AG04449 (cell line): ENCODE measurements around the gene RUFY3.

ENCODE experiments used
- CTCF ChIA-PET: fragments of 350-600 bp; formaldehyde crosslinking; extraction: SDS; loops from one replicate; lab custom pipeline; 2021; ENCODE audit warnings: antibody characterized with exemption; lab: Yijun Ruan, JAX
- POLR2A ChIA-PET: fragments of 400-600, 350-600 bp; formaldehyde crosslinking; extraction: SDS; loops from one replicate; lab custom pipeline; 2020; ENCODE audit warnings: antibody characterized with exemption, inconsistent platforms; lab: Yijun Ruan, JAX
- DNase-seq: peaks from one replicate; pipeline ENCODE4 v3.0.0-alpha.2; 2010; ENCODE audit warnings: low read depth, low spot score
- H3K4me3 ChIP-seq: 2 replicates; pipeline ENCODE4 v1.5.1; 2011; ENCODE audit warnings: low read depth, mild to moderate bottlenecking, control low read depth, low read length
- TF ChIP-seq, protein P1 (sequence below): IDR thresholded peaks from one replicate; pipeline ENCODE4 v1.5.1; 2011; ENCODE audit warnings: mild to moderate bottlenecking, moderate library complexity, low read length, control low read depth, inconsistent platforms; ENCODE audit not compliant: insufficient read depth; ENCODE audit errors: missing control alignments

Gene RUFY3, protein sequence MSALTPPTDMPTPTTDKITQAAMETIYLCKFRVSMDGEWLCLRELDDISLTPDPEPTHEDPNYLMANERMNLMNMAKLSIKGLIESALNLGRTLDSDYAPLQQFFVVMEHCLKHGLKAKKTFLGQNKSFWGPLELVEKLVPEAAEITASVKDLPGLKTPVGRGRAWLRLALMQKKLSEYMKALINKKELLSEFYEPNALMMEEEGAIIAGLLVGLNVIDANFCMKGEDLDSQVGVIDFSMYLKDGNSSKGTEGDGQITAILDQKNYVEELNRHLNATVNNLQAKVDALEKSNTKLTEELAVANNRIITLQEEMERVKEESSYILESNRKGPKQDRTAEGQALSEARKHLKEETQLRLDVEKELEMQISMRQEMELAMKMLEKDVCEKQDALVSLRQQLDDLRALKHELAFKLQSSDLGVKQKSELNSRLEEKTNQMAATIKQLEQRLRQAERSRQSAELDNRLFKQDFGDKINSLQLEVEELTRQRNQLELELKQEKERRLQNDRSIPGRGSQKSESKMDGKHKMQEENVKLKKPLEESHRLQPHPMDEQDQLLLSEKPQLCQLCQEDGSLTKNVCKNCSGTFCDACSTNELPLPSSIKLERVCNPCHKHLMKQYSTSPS

GRCh38 chr4:70721747-70722146 lies at the start of gene RUFY3:
Gene RUFY3, plus strand, starts transcription at chr4:70721964. Its CDS starts 610 bp downstream, at chr4:70722574.
- peak within 1 kb of the TSS; percentile 70 for H3K4me3 ChIP-seq
- TF ChIP-seq, protein P1, sequence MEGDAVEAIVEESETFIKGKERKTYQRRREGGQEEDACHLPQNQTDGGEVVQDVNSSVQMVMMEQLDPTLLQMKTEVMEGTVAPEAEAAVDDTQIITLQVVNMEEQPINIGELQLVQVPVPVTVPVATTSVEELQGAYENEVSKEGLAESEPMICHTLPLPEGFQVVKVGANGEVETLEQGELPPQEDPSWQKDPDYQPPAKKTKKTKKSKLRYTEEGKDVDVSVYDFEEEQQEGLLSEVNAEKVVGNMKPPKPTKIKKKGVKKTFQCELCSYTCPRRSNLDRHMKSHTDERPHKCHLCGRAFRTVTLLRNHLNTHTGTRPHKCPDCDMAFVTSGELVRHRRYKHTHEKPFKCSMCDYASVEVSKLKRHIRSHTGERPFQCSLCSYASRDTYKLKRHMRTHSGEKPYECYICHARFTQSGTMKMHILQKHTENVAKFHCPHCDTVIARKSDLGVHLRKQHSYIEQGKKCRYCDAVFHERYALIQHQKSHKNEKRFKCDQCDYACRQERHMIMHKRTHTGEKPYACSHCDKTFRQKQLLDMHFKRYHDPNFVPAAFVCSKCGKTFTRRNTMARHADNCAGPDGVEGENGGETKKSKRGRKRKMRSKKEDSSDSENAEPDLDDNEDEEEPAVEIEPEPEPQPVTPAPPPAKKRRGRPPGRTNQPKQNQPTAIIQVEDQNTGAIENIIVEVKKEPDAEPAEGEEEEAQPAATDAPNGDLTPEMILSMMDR: no peak
- peak; percentile 84 for DNase-seq
- POLR2A ChIA-PET: interaction anchor here (0.8 kb wide), 1 partner anchor 13 kb away, joined by 3 read pairs; no protein-coding TSS in a partner anchor
- CTCF ChIA-PET: interaction anchor here (1.4 to 1.5 kb wide), 2 partner anchors 18 to 33 kb away, joined by 4 to 6 read pairs; partner anchors contain the start of gene UTP3

- TF ChIP-seq, protein P1: no peak
- ChIA-PET CTCF (interaction anchor here (1.3 to 1.9 kb wide), 2 partner anchors 13 to 22 kb away, joined by 3 to 7 read pairs; no protein-coding TSS in a partner anchor), POLR2A (no interaction called here)
- DNase-seq: no peak
- H3K4me3 ChIP-seq: no peak overlapping the region
Observed at GRCh38 chr4:70674191-70674590, 47.6 kb upstream of the RUFY3 start.

- CTCF ChIA-PET: interaction anchor here (1.9 kb wide), 1 partner anchor 13 kb away, joined by 7 read pairs; no protein-coding TSS in a partner anchor
- TF ChIP-seq, protein P1: no peak
- no peak for DNase-seq
- POLR2A ChIA-PET: no interaction called here
- no peak overlapping the region for H3K4me3 ChIP-seq
Observed at GRCh38 chr4:70674731-70675130, 47.0 kb upstream of the RUFY3 start.

DNA sequence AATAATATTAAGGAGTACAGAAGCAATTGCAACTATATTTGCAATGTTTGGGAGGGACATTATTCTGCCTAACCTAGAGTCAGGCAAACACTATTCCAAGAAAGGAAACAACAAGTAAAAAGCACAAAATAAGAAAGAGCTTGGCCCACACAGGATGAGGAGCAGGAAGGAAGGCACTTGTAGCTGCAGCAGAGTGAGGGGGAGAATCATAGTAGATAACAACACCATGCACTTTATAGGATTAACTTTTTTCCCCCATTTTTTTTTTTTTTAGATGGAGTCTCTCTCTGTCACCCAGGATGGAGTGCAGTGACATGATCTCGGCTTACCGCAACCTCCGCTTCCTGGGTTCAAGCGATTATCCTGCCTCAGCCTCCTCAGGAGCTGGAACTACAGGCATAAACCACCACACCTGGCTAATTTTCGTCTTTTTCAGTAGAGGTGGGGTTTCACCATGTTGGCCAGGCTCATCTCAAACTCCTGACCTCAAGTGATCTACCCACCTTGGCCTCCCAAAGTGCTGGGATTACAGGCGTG lies 45.1 kb upstream of the RUFY3 start:
- ChIA-PET CTCF (interaction anchor here (2.1 to 2.9 kb wide), 2 partner anchors 11 to 24 kb away, joined by 15 to 20 read pairs; partner anchors contain the start of gene UTP3), POLR2A (no interaction called here)
- no peak for DNase-seq
- TF ChIP-seq, protein P1: no peak
- H3K4me3 ChIP-seq: no peak overlapping the region

- TF ChIP-seq, protein P1: no peak
- no peak for DNase-seq
- ChIA-PET CTCF (interaction anchor here (2.1 to 2.9 kb wide), 2 partner anchors 9 to 26 kb away, joined by 15 to 20 read pairs; partner anchors contain the start of gene UTP3), POLR2A (no interaction called here)
- no peak overlapping the region for H3K4me3 ChIP-seq
Observed at GRCh38 chr4:70678383-70678999, 43.3 kb upstream of the RUFY3 start.
